DMS153 (cell line): ENCODE data around the gene SIGLEC11.
"Not testable (repeated sequence)": the region's sequence is repeated elsewhere in the genome, so short reads cannot be mapped to it uniquely, and the experiment has no call there.

Experiments used
- DNase-seq: peaks from one replicate; lab custom pipeline; 2025; lab: John Stamatoyannopoulos, UW

Gene SIGLEC11

GRCh38 chr19:49981603-49982593, 20.9 kb upstream of the SIGLEC11 start:
- DNase-seq = no peak

GRCh38 chr19:49978324-49978723, 17.4 kb upstream of the SIGLEC11 start:
- no peak for DNase-seq

- DNase-seq = no peak
Observed at GRCh38 chr19:49977881-49978280, 16.9 kb upstream of the SIGLEC11 start.

GRCh38 chr19:49977076-49977475, 16.1 kb upstream of the SIGLEC11 start:
- DNase-seq = no peak

GRCh38 chr19:49976496-49976895, 15.5 kb upstream of the SIGLEC11 start:
- DNase-seq = no peak

- no peak for DNase-seq
Observed at GRCh38 chr19:49975051-49975450, 14.1 kb upstream of the SIGLEC11 start.

- no peak for DNase-seq
Observed at GRCh38 chr19:49973987-49974386, 13.0 kb upstream of the SIGLEC11 start.

- no peak for DNase-seq
Observed at GRCh38 chr19:49972841-49973240, 11.9 kb upstream of the SIGLEC11 start.

- no peak for DNase-seq
Observed at GRCh38 chr19:49971991-49972411, 11.0 kb upstream of the SIGLEC11 start.

- DNase-seq = not testable (repeated sequence)
Observed at GRCh38 chr19:49969355-49969754, 8.4 kb upstream of the SIGLEC11 start.

GRCh38 chr19:49968279-49968922, 7.4 kb upstream of the SIGLEC11 start:
- DNase-seq = no peak

GRCh38 chr19:49959892-49960291, 1.1 kb downstream of the SIGLEC11 start:
- not testable (repeated sequence) for DNase-seq

GRCh38 chr19:49958596-49958995, 2.4 kb downstream of the SIGLEC11 start:
- DNase-seq = not testable (repeated sequence)

- not testable (repeated sequence) for DNase-seq
Observed at GRCh38 chr19:49958144-49958543, 2.8 kb downstream of the SIGLEC11 start.

- DNase-seq = no peak
Observed at GRCh38 chr19:49957262-49957915, 3.6 kb downstream of the SIGLEC11 start.

- no peak for DNase-seq
Observed at GRCh38 chr19:49956115-49956495, 4.9 kb downstream of the SIGLEC11 start.

- no peak for DNase-seq
Observed at GRCh38 chr19:49954933-49955332, 6.0 kb downstream of the SIGLEC11 start.

- DNase-seq = no peak
Observed at GRCh38 chr19:49954092-49954829, 6.7 kb downstream of the SIGLEC11 start.

GRCh38 chr19:49953416-49953815, 7.6 kb downstream of the SIGLEC11 start:
- DNase-seq = no peak

- DNase-seq = no peak
Observed at GRCh38 chr19:49952906-49953305, 8.1 kb downstream of the SIGLEC11 start.

- no peak for DNase-seq
Observed at GRCh38 chr19:49952479-49952836, 8.5 kb downstream of the SIGLEC11 start.
